HG03159 (cell line): ENCODE results near the gene SLC17A9.

ENCODE experiments used
- ATAC-seq: cut with Tn5 transposase; IDR thresholded peaks from one replicate; pipeline ENCODE4 v1.9.1; 2021; ENCODE audit warnings: mild to moderate bottlenecking, moderate library complexity; ENCODE audit not compliant: unreplicated experiment

The SLC17A9 gene

DNA sequence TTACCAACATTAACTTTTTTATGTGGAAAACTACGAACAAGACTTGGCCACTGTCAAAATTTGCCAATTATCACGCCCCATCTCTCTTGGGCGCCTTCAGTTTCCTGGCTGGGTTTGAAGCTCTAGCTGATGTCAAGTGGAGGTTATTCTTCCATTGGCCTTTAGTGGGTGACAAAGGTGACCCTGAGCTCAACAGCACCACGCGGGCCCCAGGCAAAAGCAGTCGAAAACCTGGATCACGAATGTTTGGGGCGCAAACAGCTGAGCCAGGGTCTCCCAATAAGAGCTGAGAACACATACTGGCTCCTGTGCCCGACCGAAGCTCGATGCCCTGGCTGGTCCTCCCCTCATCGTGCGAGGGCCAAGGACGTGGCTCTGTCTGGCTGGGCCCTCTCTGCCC, 26.8 kb downstream of the SLC17A9 start:
- ATAC-seq: no peak

DNA sequence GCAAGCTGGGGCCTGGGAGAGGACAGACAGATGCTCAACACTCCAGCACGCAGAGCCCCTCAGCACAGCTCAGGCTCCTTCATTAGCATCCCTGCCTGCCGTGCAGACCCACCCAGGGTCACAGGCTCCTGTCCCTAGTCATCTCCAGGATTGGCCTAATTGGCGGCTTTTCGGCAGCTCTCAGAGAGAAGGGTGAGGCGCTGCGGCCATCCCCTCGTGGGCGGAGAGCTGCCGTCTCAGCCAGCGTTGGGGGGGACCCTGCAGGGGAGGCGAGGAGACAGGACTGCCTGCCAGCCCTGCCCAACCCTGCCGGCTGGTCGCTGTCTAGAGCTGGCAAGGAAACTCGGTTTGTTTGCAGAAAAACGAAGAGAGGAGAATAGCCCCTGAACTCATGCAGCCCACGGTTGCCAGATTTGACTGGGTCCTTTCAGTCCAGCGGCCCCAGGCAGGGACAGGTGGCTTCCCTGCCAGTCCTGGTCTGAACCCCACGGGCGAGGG, 27.4 kb downstream of the SLC17A9 start:
- ATAC-seq: no peak

GRCh38 chr20:62980380-62980960, 28.0 kb downstream of the SLC17A9 start:
- ATAC-seq: no peak

DNA sequence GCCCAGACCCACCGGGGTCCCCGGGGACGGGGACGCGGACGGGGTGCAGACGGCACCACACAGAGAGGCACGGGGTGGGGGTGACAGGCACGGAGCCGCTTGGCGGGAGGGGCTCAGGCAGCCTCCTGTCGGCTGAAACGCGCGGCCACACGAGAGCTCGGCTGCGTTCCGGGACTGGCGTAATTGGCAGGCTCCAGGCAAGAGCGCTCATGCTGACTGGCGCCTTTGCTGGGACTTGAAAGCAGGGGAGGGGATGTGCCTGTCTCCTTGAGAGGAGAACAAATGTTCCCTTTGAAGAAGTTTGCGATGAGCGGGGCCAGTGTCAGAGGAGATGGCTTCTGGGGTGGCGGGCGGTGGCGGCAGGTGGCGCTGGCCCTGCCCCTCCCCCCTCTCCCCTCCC, 28.5 kb downstream of the SLC17A9 start:
- no peak for ATAC-seq

- no peak for ATAC-seq
Measured at GRCh38 chr20:62982124-62983075, 29.9 kb downstream of the SLC17A9 start.

GRCh38 chr20:62983210-62983609, 30.7 kb downstream of the SLC17A9 start:
- ATAC-seq: no peak

DNA sequence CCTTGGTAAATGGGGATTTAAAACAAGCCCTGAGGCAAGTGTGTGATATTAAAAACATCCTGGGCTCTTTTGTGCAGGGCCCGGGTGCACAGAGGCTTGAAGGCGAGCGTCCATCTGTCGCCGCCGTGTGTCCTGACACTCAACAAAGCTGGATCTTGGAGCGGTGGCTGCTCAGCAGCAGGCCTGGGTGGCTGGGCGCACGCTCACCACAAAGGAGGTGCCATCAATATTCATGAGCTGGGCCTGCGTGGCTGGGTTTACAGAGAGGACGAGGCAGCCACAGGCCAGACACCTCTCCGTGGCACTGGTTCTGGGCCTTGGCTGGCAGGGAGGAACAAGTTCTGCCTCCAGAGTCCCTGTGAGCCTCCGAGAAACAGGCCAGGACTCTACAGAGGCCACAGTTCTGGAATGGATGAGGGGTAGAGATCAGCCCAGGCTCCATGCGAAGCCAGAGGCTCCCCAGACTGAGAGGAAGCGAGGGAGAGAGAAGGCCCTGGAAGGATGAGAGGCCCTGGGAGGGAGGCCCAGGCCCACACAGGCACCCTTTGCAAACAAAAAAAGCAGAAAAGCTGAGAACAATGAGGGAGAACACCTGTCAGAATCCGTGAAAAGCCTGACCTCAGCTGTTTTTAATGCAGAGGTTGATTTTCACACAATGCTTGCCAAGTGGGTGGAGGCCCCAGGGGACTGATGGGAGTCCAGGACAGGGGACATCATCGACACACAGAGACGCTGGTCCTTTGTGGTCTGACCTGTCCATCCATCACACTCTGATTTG, 32.3 kb downstream of the SLC17A9 start:
- no peak for ATAC-seq

GRCh38 chr20:62985444-62985778, 32.9 kb downstream of the SLC17A9 start:
- ATAC-seq: no peak

DNA sequence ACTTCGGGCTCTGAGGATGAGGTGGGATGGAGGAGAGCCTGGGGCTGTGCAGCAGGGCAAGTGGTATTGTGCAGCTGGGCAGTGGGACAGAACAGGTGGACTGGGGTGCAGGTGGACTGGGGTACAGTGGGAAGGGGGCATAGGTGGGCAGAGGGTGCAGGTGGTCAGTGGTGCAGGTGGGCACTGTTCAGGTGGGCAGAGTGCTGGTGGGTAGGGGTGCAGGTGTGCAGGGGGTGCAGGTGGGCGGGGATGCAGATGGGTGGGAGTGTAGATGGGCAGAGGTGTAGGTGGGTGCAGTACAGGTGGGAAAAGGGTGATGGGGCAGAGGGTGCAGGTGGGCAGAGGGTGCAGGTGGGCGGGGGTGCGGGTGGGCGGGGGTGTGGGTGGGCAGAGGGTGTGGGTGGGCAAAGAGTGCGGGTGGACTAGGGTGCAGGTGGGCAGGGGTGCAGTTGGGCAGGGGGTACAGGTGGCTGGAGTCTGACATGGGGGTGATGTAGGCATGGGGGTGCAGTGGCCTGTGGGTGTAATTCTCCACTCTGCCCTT, 33.8 kb downstream of the SLC17A9 start:
- no peak for ATAC-seq

DNA sequence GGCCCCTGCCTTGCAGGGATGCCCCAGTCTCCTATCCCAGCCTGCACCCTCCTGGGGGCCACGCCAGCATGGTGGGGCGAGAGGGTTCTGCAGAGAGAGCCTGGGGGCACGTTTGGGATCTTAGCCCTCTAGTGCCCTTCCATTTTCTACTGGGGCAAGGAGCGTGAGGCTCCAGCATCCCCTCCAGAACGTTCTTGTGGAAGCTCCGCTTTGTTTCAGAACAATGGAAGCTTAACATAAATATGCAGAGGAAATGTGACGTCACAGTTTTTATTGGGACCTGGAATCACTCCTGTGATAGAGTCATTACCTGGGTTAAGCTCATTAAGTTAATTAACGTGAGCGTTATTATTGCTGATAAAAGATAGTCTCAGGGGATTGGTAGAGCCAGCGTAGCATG, 34.6 kb downstream of the SLC17A9 start:
- no peak for ATAC-seq

DNA sequence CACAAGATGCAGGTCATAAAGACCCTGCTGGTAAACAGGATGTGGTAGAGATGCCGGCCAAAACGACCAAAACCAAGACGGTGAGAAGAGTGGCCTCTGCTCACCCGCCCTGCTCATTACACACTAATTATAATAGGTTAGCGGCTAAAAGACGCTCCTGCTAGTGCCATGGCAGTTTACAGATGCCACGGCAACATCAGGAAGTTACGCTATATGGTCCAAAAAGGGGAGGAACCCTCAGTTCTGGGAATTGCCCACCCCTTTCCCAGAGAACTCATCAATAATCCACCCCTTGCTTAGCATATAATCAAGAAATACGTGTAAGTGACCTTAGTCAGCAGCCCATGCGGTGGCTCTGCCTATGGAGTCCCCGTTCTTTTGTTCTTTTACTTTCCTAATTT, 36.7 kb downstream of the SLC17A9 start:
- ATAC-seq: no peak

GRCh38 chr20:62990306-62990825, 37.9 kb downstream of the SLC17A9 start:
- ATAC-seq: no peak

GRCh38 chr20:62991196-62991807, 38.8 kb downstream of the SLC17A9 start:
- no peak for ATAC-seq

- ATAC-seq: no peak
Measured at GRCh38 chr20:62991863-62992262, 39.4 kb downstream of the SLC17A9 start.

DNA sequence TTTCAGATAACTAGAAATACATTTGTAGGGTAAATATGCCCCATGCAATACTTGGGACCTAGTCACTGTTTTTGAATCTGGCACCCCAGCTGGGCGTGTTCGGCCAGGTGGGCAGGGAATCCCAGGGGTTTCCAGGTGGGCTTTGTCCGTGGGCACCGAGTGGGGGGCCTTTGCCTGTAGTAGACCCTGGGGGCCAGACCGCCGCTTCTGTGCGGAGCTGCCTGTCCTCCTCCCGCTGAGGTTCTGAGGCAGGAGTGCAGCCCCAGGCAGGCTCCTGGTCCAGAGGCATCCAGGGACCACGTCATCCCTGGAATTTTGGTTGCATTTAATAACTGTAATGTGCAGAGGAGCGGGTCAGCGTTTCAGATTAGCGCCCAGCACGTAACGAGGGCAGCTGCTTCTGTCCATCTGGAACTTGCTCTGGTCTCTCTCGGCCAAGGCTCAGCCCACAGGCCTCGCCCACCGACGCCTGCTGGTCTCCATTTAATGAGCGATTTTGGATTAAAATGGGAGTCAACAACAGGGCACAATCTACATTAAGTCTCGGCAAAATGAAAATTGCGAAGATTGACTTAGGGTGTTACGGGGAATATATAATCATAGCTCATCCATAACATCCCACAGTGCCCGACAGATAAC, 41.5 kb downstream of the SLC17A9 start:
- ATAC-seq: no peak

DNA sequence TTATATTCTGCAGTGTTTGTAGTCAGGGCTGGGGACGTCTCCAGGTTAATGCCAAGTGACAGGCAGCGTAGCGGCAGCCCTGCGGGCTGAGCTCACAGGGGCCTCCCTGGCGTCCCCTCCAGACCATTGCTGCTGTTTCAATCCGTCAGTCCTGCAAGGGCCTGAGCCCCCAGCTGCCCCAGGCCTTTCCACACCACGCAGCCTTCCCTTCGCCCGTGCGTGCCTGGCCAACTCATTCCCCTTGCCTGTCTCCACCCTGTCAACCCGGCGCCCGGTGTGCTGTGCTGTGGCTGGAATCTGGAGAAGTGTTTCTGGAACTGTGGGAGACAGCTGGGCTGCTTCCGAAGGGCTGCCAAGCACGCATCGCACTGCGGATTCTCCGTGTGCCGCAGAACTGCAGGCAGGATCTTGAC, 42.4 kb downstream of the SLC17A9 start:
- no peak for ATAC-seq

GRCh38 chr20:62995481-62995880, 43.0 kb downstream of the SLC17A9 start:
- no peak for ATAC-seq

DNA sequence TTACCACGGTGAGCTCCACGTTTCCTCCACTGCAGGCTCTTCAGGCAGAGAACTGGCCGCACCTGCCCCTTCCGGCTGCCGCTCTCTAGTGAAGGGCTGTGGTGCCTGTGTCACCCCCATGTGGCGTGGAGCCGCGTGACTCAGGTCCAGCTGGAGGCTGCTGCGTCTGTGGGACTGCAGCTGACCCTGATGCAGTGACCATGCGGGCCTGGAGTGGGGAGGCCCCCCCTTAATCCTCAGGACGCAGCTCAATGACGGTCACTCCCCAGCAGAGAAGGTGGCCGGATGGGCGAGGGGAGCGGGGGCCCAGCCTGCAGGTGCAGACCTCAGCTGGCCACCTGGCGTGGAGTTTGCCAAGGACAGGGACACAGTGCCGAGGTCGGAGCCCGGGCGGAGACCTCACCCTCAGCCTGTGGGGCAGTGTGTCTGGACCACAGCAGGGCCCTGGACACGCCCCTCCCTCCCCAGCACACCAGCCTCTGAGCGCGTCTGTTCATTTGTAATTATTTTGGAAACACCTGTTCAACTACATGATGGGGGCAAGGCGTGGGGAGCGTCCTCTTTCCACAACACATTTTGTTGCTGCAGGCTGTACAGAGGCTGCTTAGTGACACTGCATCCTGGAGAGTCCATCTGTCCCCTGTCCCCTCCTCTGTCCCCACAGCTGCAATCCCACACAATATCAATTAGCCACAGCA, 43.5 kb downstream of the SLC17A9 start:
- no peak for ATAC-seq

DNA sequence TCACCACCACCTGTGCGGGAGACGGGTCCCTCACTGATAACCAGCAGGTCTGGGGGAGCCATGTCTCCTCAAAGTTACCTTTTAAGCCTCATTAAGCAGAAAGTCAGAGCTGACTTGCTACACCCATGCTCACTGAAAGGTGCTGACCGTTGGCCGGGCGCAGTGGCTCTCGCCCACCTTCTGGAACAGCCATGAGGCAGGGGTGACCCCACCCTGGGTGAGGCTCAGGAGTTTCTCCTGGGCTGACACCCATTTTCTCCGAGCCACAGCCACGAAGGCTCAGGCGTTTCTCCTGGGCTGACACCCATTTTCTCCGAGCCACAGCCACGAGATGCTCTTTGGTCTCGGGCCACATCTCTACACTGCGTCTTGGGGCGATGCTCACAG, 44.1 kb downstream of the SLC17A9 start:
- no peak for ATAC-seq
